HepG2 (cell line): ENCODE results near the gene SLC19A1. TPM values are rescaled to one million over a fixed set of nuclear protein-coding genes. Genes with fewer than 3 reads are reported as not detected.
A peak's percentile ranks its signal among the peaks of the same experiment; 100 is the strongest.

Experiments used
- HBP1 ChIP-seq: IDR thresholded peaks from 2 replicates; pipeline ENCODE4 v1.6.1; 2016; ENCODE audit warnings: low read depth, control low read depth
- HES4 ChIP-seq: sonication (generic); formaldehyde crosslinking; IDR thresholded peaks from 2 replicates; pipeline ENCODE4 v1.9.0; 2021; ENCODE audit warnings: mild to moderate bottlenecking, missing genetic modification reagents, borderline replicate concordance
- HIC2 ChIP-seq: sonication (generic); formaldehyde crosslinking; IDR thresholded peaks from 2 replicates; pipeline ENCODE4 v1.9.0; 2022; ENCODE audit warnings: low read depth, missing genetic modification reagents
- HNF4G ChIP-seq, 2 experiments: sonication (generic) in 1 of 2; formaldehyde crosslinking in 1 of 2; IDR thresholded peaks; 2 replicates each; pipeline versions ENCODE4 v1.4.0 to v1.6.1; 2011 to 2020; ENCODE audit warnings: borderline replicate concordance in 2 of 2, low read depth in 2 of 2, mild to moderate bottlenecking in 2 of 2, low read length in 1 of 2, missing genetic modification reagents in 1 of 2, moderate library complexity in 1 of 2
- IRF2 ChIP-seq: IDR thresholded peaks from 2 replicates; pipeline ENCODE4 v1.6.1; 2018; ENCODE audit warnings: missing genetic modification reagents, missing compliant biosample characterization
- ISL2 ChIP-seq: sonication (generic); formaldehyde crosslinking; IDR thresholded peaks from 2 replicates; pipeline ENCODE4 v1.5.0; 2020; ENCODE audit warnings: missing genetic modification reagents
- MIXL1 ChIP-seq: IDR thresholded peaks from 2 replicates; pipeline ENCODE4 v1.6.1; 2016
- MXD3 ChIP-seq: IDR thresholded peaks from 2 replicates; pipeline ENCODE4 v1.6.1; 2016; ENCODE audit warnings: mild to moderate bottlenecking, missing biosample characterization, missing genetic modification reagents
- NR3C1 ChIP-seq: sonication (generic); formaldehyde crosslinking; IDR thresholded peaks from 2 replicates; pipeline ENCODE4 v1.4.0; 2020; ENCODE audit warnings: missing genetic modification reagents
- PAWR ChIP-seq: sonication (generic); formaldehyde crosslinking; IDR thresholded peaks from 2 replicates; pipeline ENCODE4 v1.4.0; 2020; ENCODE audit warnings: missing genetic modification reagents, mild to moderate bottlenecking, borderline replicate concordance
- SSRP1 ChIP-seq: IDR thresholded peaks from 2 replicates; pipeline ENCODE4 v1.6.1; 2016; ENCODE audit warnings: control low read depth
- TFE3 ChIP-seq: IDR thresholded peaks from 2 replicates; pipeline ENCODE4 v1.6.1; 2016
- ZNF574 ChIP-seq: sonication (generic); formaldehyde crosslinking; IDR thresholded peaks from 2 replicates; pipeline ENCODE4 v1.4.0; 2020; ENCODE audit warnings: missing genetic modification reagents
- ZNF605 ChIP-seq: sonication (generic); formaldehyde crosslinking; IDR thresholded peaks from 2 replicates; pipeline ENCODE4 v1.8.0; 2022; ENCODE audit warnings: mild to moderate bottlenecking, missing genetic modification reagents
- ZNF772 ChIP-seq: sonication (generic); formaldehyde crosslinking; IDR thresholded peaks from 2 replicates; pipeline ENCODE4 v1.5.0; 2020; ENCODE audit warnings: mild to moderate bottlenecking, missing genetic modification reagents
- ZSCAN31 ChIP-seq: sonication (generic); formaldehyde crosslinking; IDR thresholded peaks from 2 replicates; pipeline ENCODE4 v1.5.0; 2020; ENCODE audit warnings: low read depth, mild to moderate bottlenecking, missing genetic modification reagents
- ZXDC ChIP-seq: sonication (generic); formaldehyde crosslinking; IDR thresholded peaks from 2 replicates; pipeline ENCODE4 v1.5.0; 2020; ENCODE audit warnings: mild to moderate bottlenecking, missing genetic modification reagents
- polyA plus RNA-seq, 8 experiments: library from polyadenylated mRNA; depleted of rRNA in 3 of 8; stranded (reverse) in 7 of 8; unstranded in 1 of 8; fragments of >200 nt; fragmentation: Illumina TruSeq in 4 of 8; extraction: Trizol in 4 of 8; gene quantifications; 2 replicates each; pipeline versions ENCODE4 v1.2.1 to v1.2.3, GENCODE V29; 2011 to 2016; ENCODE audit warnings: low read depth in 4 of 8, missing spikeins in 1 of 8, mixed read lengths in 1 of 8; ENCODE audit not compliant: insufficient read depth in 1 of 8
- total RNA-seq, 5 experiments: library from RNA; depleted of rRNA; stranded (reverse); fragments of >200 nt; fragmentation: Illumina TruSeq; extraction: Trizol; gene quantifications; 2 replicates each; pipeline ENCODE4 v1.2.3, GENCODE V29; 2016; ENCODE audit warnings: low read depth in 1 of 5

Gene SLC19A1
- total and polyA plus RNA-seq, 2 of the 13 experiments (the other 11 are each of a cell fraction or from before 2014, with no cell fraction given), result 21.8 to 23.0 TPM

- TF ChIP-seq HNF4G (IDR thresholded peaks at IDR 0.05; ENCODE audit: borderline replicate concordance, low read depth, low read length), result peak; percentile 39; the same call in 1 of the 2 replicates
- TF ChIP-seq HNF4G (CRISPR knock-in tag; IDR thresholded peaks at IDR 0.05; ENCODE audit: borderline replicate concordance, low read depth), result peak; percentile 85; the same call in 1 of the 2 replicates
- TF ChIP-seq TFE3 (CRISPR knock-in tag), result peak; percentile 42; the same call in 1 of the 2 replicates
- TF ChIP-seq ZSCAN31 (CRISPR knock-in tag), result peak; percentile 44; the same call in 1 of the 2 replicates
- peak; percentile 40; the same call in 1 of the 2 replicates for TF ChIP-seq ZNF605 (CRISPR knock-in tag)
- peak; percentile 47 for TF ChIP-seq ZNF574 (CRISPR knock-in tag)
- no peak; the same call in 1 of the 2 replicates for TF ChIP-seq ISL2
- peak; percentile 90 for TF ChIP-seq HIC2 (CRISPR knock-in tag)
- TF ChIP-seq ZXDC, result no peak
- TF ChIP-seq IRF2 (CRISPR knock-in tag), result peak; percentile 24; the same call in 1 of the 2 replicates
- peak; percentile 42; the same call in 1 of the 2 replicates for TF ChIP-seq PAWR (CRISPR knock-in tag)
- TF ChIP-seq MXD3 (CRISPR knock-in tag), result no peak
- TF ChIP-seq MIXL1 (CRISPR knock-in tag), result peak; percentile 29; the same call in 1 of the 2 replicates
- TF ChIP-seq SSRP1 (CRISPR knock-in tag), result no peak
- no peak for TF ChIP-seq ZNF772 (CRISPR knock-in tag)
- TF ChIP-seq HES4 (CRISPR knock-in tag), result no peak
- peak; percentile 31; the same call in 1 of the 2 replicates for TF ChIP-seq HBP1
- no peak for TF ChIP-seq NR3C1
Measured at GRCh38 chr21:45448810-45449657, 93.2 kb downstream of the SLC19A1 start (continued).
